HG02884 (cell line): ENCODE data around the gene CGB5.
"Not testable (repeated sequence)": the region's sequence is repeated elsewhere in the genome, so short reads cannot be mapped to it uniquely, and the experiment has no call there.

Source experiments
- ATAC-seq: cut with Tn5 transposase; IDR thresholded peaks from one replicate; pipeline ENCODE4 v1.9.1; 2021; ENCODE audit warnings: mild to moderate bottlenecking, moderate library complexity; ENCODE audit not compliant: unreplicated experiment

CGB5 gene

DNA sequence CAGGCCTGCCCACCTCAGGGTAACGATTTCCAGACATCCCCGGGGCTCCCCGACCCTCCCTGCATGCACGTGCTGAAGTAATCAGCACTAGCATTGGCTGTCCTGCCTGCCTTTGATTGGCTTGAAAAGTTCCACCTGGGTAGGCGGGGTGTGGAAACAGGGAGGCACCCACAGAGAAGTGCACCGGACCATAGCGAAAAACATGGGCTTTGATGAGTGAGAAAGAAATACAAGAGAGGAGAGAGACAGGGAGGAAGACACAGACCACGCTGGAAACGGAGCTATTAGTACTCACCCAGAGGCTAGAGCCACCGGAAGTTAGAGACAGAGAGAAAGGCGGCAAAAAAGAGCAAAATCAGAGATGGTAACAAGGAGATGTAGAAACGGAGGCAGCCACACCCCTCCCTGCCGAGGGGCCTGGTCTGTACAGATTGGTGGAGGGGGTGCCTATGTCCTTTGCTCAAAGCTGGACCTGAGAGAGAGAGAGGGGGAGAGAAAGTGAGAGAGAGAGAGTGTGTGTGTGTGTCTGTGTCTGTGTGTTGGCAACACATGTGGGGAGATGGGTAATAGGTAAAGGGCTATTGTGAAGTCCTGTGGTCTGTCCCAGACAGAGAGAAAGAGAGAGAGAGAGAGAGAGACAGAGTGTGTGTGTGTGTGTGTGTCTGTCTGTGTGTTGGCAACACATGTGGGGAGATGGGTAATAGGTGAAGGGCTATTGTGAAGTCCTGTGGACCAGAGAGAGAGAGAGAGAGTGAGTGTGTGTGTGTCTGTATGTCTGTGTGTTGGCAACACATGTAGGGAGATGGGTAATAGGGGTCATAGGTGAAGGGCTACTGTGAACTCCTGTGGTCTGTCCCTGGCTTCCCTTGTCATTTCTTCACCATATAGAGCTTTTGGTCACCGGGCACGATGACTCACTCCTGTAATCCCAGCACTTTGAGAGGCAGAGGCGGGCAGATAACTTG lies 22.4 kb upstream of the CGB5 start:
- no peak for ATAC-seq

DNA sequence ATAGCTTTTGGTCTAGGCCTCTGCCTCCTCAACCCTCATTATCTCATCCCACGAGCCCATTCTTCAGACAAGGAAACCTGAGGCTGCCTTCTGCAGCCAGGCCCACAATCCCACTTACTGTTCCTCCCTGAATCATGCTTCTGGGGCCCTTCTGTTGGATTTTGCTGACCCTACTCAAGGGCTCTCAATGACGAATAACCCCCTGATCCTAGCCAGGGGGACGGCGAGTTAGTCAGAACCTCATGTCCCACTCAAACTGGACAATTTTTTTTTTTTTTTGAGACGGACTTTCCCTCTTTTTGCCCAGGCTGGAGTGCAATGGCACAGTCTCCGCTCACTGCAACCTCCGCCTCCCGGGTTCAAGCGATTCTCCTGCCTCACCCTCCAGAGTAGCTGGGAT lies 21.5 kb upstream of the CGB5 start:
- no peak for ATAC-seq

DNA sequence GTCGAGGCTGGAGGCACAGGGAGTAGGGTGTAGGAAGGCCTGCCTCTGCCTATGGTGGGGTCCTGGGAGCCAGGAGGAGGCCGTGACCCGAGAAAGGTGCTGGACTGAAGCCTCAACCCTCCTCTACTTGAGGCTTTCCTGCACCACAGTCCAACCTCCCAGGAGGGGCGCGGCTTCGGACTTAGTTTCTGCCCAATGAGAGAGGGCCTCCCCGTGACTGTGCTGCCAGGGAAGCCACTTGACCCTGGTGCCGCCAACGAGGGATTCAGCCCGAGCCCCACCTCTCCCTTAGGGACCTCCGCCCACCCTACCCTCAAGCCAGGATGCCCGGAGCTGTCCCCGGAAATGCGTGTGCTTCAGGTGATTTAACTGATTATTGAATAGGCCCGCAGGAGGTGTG lies 19.4 kb upstream of the CGB5 start, which contains the start of gene CGB3:
Gene CGB3, minus strand, starts transcription at position 101 of the 400 bp plus-strand sequence. CDS start 362 bp downstream, outside the sequence.
- not testable (repeated sequence) for ATAC-seq

DNA sequence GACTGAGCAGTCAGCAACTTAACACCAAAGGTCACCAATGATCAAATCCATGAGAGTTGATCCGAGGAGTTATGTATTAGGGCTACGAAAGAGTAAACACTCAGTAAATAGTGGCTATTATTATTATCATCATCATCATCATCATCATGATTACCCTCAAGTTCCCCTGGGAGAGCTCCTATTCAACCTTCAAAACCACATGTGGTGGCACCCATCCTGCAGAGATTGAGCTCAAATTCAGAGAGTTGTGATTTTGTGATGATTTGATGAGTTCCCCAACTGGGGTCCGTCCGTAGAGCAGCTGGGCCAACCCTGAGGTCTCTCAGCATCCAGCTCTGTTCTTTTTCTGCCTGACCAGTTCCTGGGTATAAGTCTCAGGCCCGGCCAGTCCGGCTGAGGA lies 18.6 kb upstream of the CGB5 start:
- ATAC-seq = not testable (repeated sequence)

DNA sequence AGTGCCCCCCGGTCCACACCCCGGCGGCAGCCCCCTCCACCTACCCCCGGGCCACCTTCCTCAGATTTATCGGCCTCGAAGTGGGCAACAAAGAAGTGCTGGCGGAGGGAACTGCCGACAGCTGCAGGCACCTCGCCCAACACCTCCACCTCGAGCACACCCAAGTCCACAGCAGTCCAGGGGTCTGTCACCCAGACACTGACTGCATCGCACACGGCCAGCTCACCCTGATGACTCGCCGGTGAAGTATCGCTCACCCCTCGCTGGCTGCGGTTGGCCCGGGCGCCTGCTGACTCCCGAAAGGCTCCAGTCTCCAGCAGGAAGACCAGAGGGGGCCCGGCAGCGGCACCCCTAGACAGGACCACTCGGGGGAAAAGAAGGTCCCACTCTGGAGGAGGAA lies 18.0 kb upstream of the CGB5 start:
- ATAC-seq = not testable (repeated sequence)

DNA sequence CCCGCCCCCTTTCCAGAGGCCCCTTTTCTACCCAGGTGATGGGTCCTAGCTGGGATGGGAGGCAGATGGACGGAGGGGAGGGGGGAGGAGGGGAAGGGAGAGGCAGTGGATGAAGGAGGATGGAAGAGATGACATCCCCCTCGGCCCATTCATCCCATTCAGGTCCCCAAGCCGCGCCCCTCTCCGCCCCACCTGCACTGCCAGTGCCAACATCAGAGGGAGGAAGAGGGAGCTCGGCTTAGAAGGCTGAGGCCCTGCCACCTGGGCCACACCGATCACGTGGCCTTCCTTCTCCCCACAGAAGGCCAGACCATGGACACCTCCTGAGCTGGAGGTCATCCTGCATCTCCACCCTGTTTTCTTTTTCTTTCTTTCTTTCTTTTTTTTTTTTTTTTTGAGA lies 15.0 kb upstream of the CGB5 start:
- not testable (repeated sequence) for ATAC-seq

DNA sequence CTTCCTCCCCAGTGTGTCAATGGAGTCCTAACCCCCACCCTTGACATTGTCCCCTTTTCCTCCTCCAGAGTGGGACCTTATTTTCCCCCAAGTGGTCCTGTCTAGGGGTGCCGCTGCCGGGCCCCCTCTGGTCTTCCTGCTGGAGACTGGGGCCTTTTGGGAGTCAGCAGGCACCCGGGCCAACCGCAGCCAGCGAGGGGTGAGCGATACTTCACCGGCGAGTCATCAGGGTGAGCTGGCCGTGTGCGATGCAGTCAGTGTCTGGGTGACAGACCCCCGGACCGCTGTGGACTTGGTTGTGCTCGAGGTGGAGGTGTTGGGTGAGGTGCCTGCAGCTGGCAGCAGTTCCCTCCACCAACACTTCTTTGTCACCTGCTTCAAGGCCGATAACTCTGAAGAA lies 13.9 kb upstream of the CGB5 start:
- not testable (repeated sequence) for ATAC-seq

DNA sequence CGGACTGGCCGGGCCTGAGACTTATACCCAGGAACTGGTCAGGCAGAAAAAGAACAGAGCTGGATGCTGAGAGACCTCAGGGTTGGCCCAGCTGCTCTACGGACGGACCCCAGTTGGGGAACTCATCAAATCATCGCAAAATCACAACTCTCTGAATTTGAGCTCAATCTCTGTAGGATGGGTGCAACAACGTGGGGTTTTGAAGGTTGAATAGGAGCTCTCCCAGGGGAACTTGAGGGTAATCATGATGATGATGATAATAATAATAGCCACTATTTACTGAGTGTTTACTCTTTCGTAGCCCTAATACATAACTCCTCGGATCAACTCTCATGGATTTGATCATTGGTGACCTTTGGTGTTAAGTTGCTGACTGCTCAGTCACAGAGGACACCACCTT lies 13.3 kb upstream of the CGB5 start:
- not testable (repeated sequence) for ATAC-seq

DNA sequence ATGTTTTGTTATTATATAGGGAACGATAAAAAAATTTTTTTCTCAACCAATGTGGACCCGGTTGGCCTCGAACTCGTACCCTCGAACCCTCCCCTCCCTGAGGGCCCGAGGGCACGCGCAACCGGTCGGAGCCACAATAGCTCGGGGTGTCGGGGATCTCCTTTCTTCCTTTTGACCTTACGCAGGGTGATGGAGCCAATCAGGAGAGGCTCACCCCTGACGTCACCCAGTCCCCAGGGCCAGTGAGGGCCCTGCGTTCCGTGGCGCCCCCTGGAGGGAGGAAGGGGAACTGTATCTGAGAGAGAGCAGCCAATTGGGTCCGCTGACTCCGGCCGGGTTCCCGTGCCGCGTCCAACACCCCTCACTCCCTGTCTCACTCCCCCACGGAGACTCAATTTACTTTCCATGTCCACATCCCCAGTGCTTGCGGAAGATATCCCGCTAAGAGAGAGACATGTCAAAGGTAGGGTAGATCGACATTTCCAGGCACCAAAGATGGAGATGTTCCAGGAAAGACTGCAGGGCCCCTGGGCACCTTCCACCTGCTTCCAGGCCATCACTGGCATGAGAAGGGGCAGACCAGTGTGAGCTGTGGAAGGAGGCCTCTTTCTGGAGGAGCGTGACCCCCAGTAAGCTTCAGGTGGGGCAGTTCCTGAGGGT lies 11.9 kb upstream of the CGB5 start, which contains the start of gene CGB2:
Gene CGB2, plus strand, starts transcription at position 249 of the 660 bp plus-strand sequence. Its CDS starts 206 bp downstream, at position 455.
- ATAC-seq = not testable (repeated sequence)

DNA sequence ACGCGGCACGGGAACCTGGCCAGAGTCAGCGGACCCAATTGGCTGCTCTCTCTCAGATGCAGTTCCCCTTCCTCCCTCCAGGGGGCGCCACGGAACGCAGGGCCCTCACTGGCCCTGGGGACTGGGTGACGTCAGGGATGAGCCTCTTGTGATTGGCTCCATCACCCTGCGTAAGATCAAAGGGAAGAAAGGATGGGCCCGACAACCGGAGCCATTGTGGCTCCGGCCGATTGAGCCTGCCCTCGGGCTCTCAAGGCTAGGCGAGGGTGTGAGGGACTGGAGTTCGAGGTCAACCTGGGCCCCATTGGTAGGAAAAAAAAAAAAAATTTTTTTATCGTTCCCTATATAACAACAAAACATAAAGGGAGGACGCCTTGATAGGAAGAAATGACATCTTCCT lies 6.8 kb upstream of the CGB5 start, which contains the start of gene CGB1:
Gene CGB1, minus strand, starts transcription at position 81 of the 400 bp plus-strand sequence. CDS start 184 bp downstream, outside the sequence.
- not testable (repeated sequence) for ATAC-seq

DNA sequence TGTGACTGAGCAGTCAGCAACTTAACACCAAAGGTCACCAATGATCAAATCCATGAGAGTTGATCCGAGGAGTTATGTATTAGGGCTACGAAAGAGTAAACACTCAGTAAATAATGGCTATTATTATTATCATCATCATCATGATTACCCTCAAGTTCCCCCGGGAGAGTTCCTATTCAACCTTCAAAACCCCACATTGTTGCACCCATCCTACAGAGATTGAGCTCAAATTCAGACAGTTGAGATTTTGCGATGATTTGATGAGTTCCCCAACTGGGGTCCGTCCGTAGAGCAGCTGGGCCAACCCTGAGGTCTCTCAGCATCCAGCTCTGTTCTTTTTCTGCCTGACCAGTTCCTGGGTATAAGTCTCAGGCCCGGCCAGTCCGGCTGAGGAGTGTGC lies 5.5 kb upstream of the CGB5 start:
- not testable (repeated sequence) for ATAC-seq

DNA sequence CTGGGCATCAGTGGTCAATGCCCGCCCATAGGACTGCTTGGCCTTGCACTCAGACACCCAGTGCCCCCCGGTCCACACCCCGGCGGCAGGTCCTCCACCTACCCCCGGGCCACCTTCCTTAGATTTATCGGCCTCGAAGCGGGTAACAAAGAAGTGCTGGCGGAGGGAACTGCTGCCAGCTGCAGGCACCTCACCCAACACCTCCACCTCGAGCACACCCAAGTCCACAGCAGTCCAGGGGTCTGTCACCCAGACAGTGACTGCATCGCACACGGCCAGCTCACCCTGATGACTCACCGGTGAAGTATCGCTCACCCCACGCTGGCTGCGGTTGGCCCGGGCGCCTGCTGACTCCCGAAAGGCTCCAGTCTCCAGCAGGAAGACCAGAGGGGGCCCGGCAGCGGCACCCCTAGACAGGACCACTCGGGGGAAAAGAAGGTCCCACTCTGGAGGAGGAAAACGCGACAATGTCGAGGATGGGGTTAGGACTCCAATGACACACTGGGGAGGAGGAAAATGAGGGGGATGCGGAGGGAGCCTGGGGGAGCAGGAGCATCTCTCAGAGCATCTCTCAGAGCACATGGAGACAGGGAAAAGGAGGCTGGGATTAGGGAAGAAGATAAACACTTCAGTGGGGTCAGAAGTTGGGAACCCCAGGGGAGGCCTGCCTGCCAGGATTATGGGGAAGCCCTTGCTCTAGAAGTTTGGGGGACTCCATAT lies 4.9 kb upstream of the CGB5 start:
- ATAC-seq = not testable (repeated sequence)

DNA sequence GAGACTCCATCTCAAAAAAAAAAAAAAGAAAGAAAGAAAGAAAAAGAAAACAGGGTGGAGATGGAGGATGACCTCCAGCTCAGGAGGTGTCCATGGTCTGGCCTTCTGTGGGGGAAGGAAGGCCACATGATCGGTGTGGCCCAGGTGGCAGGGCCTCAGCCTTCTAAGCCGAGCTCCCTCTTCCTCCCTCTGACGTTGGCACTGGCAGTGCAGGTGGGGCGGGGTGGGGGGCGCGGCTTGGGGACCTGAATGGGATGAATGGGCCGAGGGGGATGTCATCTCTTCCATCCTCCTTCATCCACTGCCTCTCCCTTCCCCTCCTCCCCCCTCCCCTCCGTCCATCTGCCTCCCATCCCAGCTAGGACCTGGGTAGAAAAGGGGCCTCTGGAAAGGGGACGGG lies 3.9 kb upstream of the CGB5 start:
- not testable (repeated sequence) for ATAC-seq

DNA sequence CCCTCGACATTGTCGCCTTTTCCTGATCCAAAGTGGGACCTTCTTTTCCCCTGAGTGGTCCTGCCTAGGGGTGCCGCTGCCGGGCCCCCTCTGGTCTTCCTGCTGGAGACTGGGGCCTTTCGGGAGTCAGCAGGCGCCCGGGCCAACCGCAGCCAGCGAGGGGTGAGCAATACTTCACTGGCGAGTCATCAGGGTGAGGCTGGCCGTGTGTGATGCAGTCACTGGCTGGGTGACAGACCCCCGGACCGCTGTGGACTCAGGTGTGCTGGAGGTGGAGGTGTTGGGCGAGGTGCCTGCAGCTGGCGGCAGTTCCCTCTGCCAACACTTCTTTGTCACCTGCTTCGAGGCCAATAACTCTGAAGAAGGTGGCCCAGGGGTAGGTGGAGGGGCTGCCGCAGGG lies 1.5 kb upstream of the CGB5 start:
- no peak for ATAC-seq

DNA sequence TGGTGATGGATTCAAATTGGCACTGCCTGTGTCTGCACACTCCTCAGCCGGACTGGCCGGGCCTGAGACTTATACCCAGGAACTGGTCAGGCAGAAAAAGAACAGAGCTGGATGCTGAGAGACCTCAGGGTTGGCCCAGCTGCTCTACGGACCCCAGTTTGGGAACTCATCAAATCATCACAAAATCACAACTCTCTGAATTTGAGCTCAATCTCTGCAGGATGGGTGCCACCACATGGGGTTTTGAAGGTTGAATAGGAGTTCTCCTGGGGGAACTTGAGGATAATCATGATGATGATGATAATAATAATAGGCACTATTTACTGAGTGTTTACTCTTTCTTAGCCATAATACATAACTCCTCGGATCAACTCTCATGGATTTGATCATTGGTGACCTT lies 982 bp upstream of the CGB5 start:
- ATAC-seq = not testable (repeated sequence)

DNA sequence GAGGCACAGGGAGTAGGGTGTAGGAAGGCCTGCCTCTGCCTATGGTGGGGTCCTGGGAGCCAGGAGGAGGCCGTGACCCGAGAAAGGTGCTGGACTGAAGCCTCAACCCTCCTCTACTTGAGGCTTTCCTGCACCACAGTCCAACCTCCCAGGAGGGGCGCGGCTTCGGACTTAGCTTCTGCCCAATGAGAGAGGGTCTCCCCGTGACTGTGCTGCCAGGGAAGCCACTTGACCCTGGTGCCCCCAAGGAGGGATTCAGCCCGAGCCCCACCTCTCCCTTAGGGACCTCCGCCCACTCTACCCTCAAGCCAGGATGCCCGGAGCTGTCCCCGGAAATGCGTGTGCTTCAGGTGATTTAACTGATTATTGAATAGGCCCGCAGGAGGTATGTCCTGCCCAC lies 5.4 kb downstream of the CGB5 start, which contains the start of gene CGB8:
Gene CGB8, minus strand, starts transcription at position 101 of the 400 bp plus-strand sequence. CDS start 372 bp downstream, outside the sequence.
- not testable (repeated sequence) for ATAC-seq

DNA sequence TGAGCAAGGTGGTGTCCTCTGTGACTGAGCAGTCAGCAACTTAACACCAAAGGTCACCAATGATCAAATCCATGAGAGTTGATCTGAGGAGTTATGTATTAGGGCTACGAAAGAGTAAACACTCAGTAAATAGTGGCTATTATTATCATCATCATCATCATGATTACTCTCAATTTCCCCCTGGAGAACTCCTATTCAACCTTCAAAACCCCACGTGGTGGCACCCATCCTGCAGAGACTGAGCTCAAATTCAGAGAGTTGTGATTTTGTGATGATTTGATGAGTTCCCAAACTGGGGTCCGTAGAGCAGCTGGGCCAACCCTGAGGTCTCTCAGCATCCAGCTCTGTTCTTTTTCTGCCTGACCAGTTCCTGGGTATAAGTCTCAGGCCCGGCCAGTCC lies 6.2 kb downstream of the CGB5 start:
- ATAC-seq = not testable (repeated sequence)

DNA sequence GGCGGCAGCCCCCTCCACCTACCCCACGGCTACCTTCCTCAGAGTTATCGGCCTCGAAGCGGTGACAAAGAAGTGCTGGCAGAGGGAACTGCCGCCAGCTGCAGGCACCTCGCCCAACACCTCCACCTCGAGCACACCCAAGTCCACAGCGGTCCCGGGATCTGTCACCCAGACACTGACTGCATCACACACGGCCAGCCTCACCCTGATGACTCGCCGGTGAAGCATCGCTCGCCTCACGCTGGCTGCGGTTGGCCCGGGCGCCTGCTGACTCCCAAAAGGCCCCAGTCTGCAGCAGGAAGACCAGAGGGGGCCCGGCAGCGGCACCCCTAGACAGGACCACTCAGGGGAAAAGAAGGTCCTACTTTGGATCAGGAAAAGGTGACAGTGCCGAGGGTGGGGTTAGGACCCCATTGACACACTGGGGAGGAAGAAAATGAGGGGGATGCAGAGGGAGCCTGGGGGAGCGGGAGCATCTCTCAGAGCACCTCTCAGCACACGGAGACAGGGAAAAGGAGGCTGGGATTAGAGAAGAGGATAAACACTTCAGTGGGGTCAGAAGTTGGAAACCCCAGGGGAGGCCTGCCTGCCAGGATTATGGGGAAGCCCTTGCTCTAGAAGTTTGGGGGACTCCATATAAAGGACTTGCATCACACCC lies 6.9 kb downstream of the CGB5 start:
- not testable (repeated sequence) for ATAC-seq

DNA sequence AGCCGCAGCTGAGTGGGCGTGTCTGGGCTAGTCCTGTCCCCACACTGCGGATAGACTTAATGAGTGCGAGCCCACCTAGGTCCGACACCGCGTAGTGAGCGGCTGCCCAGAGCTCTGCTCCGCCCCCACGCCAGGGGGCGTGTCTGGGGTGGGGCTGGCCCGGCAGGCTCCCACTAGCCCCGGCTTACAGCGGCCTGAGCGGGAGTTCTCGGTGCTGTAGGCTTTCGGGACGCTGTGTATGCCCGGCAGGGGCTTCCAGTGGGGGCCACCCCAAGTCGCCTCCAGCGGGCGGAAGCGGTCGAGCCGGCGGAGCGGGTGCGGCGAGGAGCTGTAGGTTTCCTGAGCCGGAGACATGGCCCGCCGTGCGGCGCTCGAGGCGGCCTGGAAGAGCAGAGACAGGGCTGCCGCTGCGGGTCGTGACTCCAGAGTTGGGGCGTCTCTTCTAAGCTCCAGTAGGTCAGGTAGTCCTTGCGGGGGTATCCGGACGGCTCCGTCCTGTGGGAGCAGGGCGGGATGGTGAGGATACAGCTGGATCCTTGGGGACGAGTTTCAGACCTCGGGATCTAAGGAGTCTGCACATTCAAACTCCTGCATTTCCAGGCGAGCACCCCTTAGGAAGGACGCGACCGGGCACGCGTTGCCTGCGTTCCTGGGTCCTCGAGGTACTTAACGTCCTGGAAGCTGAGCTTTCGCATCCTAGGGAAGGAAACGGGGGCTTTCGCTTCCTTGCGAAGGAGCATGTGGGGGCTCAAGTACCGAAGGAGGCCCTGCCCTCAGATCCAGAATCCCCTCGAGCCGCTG lies 12.7 kb downstream of the CGB5 start:
- no peak for ATAC-seq
